ENCODE data around the gene UGT2B10.
"Not testable (repeated sequence)": the region's sequence is repeated elsewhere in the genome, so short reads cannot be mapped to it uniquely, and the experiment has no call there.

UGT2B10 gene

GRCh38 chr4:68815617-68816409, at the start of gene UGT2B10:
UGT2B10 (plus strand) TSS chr4:68815994; CDS start chr4:68816020, 26 bp downstream.
- FAIRE-seq = not testable (repeated sequence)

GRCh38 chr4:68771836-68772235, 44.0 kb upstream of the UGT2B10 start:
- not testable (repeated sequence) for DNase-seq (ENCODE audit: insufficient read length, low spot score); FAIRE-seq

More at GRCh38 chr4:68815617-68816409, at the start of gene UGT2B10:
- DNase-seq (ENCODE audit: insufficient read length, low spot score) = not testable (repeated sequence)

GRCh38 chr4:68773699-68774098, 42.1 kb upstream of the UGT2B10 start:
- no peak for DNase-seq (ENCODE audit: insufficient read length, low spot score)
- no peak for TF ChIP-seq POLR2A (IDR thresholded peaks at IDR 0.05; ENCODE audit: low read depth, low read length)

GRCh38 chr4:68780232-68780631, 35.6 kb upstream of the UGT2B10 start:
- FAIRE-seq = no peak
- no peak for TF ChIP-seq POLR2A (IDR thresholded peaks at IDR 0.05; ENCODE audit: low read depth, low read length)

More at GRCh38 chr4:68773699-68774098, 42.1 kb upstream of the UGT2B10 start:
- no peak for FAIRE-seq

GRCh38 chr4:68797048-68797447, 18.7 kb upstream of the UGT2B10 start:
- FAIRE-seq = no peak
- TF ChIP-seq POLR2A (IDR thresholded peaks at IDR 0.05; ENCODE audit: low read depth, low read length) = no peak

More at GRCh38 chr4:68780232-68780631, 35.6 kb upstream of the UGT2B10 start:
- no peak for DNase-seq (ENCODE audit: insufficient read length, low spot score)

GRCh38 chr4:68797618-68798017, 18.2 kb upstream of the UGT2B10 start:
- TF ChIP-seq POLR2A (IDR thresholded peaks at IDR 0.05; ENCODE audit: low read depth, low read length) = no peak
- FAIRE-seq (no peak), DNase-seq (ENCODE audit: insufficient read length, low spot score) (no peak)

More at GRCh38 chr4:68797048-68797447, 18.7 kb upstream of the UGT2B10 start:
- no peak for DNase-seq (ENCODE audit: insufficient read length, low spot score)

GRCh38 chr4:68803013-68803412, 12.8 kb upstream of the UGT2B10 start:
- FAIRE-seq (no peak), DNase-seq (ENCODE audit: insufficient read length, low spot score) (no peak)
- no peak for TF ChIP-seq POLR2A (IDR thresholded peaks at IDR 0.05; ENCODE audit: low read depth, low read length)

GRCh38 chr4:68808060-68808459, 7.7 kb upstream of the UGT2B10 start:
- DNase-seq (ENCODE audit: insufficient read length, low spot score) = no peak
- TF ChIP-seq POLR2A (IDR thresholded peaks at IDR 0.05; ENCODE audit: low read depth, low read length) = no peak
- FAIRE-seq = no peak

GRCh38 chr4:68810919-68811318, 4.9 kb upstream of the UGT2B10 start:
- DNase-seq (ENCODE audit: insufficient read length, low spot score) = no peak
- no peak for FAIRE-seq
- no peak for TF ChIP-seq POLR2A (IDR thresholded peaks at IDR 0.05; ENCODE audit: low read depth, low read length)

GRCh38 chr4:68816410-68817265, 844 bp downstream of the UGT2B10 start:
- not testable (repeated sequence) for FAIRE-seq

GRCh38 chr4:68817386-68817785, 1.6 kb downstream of the UGT2B10 start:
- DNase-seq (ENCODE audit: insufficient read length, low spot score) (no peak), FAIRE-seq (no peak)
- no peak for TF ChIP-seq POLR2A (IDR thresholded peaks at IDR 0.05; ENCODE audit: low read depth, low read length)

More at GRCh38 chr4:68816410-68817265, 844 bp downstream of the UGT2B10 start:
- not testable (repeated sequence) for DNase-seq (ENCODE audit: insufficient read length, low spot score)

GRCh38 chr4:68818030-68818462, 2.3 kb downstream of the UGT2B10 start:
- DNase-seq (ENCODE audit: insufficient read length, low spot score); FAIRE-seq: not testable (repeated sequence)

- no peak for FAIRE-seq
- TF ChIP-seq POLR2A (IDR thresholded peaks at IDR 0.05; ENCODE audit: low read depth, low read length) = no peak
- no peak for DNase-seq (ENCODE audit: insufficient read length, low spot score)
Measured at GRCh38 chr4:68831642-68832041, 15.8 kb downstream of the UGT2B10 start.

GRCh38 chr4:68850293-68850692, 34.5 kb downstream of the UGT2B10 start:
- FAIRE-seq = no peak
- no peak for TF ChIP-seq POLR2A (IDR thresholded peaks at IDR 0.05; ENCODE audit: low read depth, low read length)
- no peak for DNase-seq (ENCODE audit: insufficient read length, low spot score)
